Activated CD4-positive, alpha-beta T cell treated with anti-CD3 and anti-CD28 coated beads for 1 hour (primary cell): ENCODE data around the gene TIGD2.

Experiments used
- DNase-seq: peaks from one replicate; pipeline ENCODE4 v3.0.0-alpha.2; 2020

Gene TIGD2

DNA sequence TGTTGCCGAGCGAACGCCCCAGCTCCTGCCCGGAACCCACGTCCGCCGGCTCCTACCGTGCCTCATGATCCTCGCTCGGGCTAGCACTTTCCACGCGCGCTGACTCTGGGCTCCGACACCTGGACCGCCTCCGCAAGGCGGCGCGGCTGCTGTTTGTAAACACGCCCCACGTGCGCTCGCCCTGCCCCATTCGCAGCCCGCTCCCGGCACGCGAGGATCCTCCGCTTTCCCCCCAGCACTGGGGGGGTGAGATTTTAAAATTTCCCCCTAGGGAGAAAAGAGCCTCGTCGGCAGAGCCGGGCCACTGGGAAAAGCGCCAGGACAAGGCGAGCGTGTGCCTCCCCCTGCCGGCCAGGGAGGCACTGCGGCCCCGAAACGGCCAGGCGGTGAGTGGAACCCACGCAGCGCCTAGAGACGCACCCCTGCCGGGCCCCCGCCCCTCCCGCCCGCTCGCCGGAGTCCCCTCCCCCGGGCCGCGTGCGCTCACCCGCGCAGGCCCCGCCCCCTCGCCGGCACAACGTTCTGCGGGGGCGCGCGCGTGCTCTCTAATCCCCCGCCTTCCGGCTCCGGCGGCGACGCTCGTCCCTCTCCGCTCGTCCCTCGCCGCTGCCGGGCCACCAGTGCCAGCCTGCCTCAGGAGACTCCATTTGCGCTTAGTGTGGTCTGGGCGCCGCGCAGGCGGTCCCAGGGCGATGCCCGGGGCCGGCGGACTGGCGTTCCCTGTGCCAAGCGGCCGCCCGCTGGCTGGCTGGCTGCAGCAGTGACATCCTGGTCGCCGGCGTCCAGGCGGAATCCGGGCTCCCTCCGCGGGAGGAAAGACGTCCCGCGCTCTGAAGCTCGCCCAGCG, at the start of gene TIGD2:
Gene TIGD2 (plus strand): TSS at position 548 of the 847 bp plus-strand sequence. CDS start 1,442 bp downstream, outside the sequence.
- peak; percentile 82 for DNase-seq

DNA sequence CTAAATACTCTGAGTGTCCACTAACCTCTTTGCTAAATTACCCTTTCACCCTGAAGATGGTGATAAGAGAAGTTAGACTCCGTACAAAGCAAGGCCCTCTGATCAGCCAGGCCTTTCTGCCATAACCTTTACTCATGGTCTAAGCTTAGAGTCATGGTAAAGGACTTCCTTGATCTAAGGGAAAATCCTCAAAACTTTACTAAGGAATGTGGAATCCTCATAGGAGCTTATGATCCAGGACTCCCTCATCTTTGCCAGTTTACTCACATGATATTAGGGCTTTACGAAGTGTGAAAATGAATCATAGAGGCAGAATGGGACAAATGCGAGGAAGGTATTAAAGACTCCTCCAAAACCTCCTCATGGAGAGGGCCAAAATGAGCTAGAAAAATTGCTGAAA, 46.5 kb upstream of the TIGD2 start:
- no peak for DNase-seq

DNA sequence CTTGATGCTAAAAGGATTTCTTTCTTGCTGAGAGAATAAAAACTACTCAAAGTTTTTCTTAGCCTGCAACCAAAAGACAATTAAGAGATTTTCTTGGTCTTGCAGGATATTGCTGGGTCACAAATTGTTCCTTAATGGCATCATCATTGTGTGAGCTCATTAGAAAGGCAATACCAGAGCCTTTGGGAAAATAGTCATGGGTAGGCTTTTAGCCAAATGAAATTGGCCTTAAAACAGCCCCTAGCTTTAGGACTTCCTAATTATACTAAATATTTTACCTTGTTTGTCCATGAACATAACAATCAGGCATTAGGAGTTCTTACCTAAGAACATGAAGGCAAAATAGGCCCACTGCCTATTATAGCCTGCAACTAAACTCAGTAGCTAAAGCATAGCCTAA, 43.9 kb upstream of the TIGD2 start:
- no peak for DNase-seq

DNA sequence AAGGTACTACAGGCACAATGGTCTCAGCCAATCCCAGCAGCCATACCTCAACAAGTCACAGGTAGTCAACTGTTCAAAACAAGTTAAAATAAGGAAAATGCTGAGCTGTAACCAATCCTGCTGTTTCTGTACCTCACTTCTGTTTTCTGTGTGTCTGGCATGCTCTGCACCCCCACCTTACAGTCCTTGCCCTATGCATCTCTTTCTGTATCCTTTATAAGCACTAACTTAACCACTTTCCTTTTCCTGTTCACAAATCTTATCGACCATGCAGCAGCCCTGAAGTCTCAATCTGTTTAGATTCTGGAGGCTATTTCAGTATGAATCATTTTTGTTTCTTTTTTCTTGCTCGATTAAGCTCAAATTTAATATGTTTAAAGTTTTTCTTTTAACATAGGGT, 41.9 kb upstream of the TIGD2 start:
- DNase-seq = no peak

DNA sequence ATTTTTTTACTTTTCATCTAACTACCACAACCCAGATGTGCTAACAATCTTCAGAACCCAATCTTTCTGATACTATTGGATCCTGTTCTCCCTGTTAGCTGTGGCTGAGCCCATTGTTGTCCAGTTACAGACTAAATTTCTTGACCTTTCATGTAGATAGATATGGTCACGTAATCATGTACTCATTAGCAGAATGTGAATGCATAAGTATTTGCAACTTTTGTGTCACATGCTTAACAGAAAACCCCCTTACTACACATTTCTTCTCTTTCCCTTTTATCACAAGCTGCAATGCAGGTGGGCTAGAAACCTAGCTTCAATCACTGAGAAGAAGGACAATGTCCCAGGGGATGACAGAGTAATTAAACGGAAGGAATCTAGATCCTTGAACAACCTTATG, 41.3 kb upstream of the TIGD2 start:
- no peak for DNase-seq

DNA sequence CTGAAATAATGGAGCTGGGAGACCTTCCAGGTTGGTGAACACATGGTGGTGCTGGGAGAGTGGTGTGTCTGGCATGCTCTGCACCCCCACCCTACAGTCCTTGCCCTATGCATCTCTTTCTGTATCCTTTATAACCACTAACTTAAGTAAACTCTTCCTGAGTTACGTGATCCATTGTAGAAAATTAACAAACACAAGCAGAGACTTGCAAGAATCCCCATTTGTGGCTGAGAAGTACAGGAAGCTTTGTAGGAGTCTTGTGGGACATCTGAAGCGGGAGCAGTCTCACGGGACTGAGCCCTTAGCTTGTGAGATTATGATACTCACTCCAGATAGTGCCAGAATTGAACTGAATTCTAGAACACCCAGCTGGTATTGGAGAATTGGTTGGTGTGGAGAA, 40.0 kb upstream of the TIGD2 start:
- DNase-seq = no peak

DNA sequence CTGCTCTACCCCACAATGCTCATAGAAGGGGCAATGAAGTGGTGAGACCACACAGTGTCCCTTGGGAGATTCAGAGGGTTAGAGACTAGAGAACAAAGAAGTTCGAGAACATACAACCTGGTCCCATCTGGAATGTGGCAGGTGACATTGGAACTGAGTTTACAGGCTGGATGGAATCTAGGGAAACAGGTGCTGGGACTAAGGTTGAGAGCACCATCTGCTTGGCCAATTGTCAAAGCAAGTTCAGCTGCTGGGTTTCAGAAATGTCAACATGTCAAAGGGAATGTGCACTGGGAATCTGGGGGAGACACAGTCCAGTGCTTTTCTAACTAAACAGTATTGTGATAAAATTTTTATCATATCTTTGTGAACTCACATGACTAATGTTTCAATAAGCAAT, 38.4 kb upstream of the TIGD2 start:
- DNase-seq = no peak

DNA sequence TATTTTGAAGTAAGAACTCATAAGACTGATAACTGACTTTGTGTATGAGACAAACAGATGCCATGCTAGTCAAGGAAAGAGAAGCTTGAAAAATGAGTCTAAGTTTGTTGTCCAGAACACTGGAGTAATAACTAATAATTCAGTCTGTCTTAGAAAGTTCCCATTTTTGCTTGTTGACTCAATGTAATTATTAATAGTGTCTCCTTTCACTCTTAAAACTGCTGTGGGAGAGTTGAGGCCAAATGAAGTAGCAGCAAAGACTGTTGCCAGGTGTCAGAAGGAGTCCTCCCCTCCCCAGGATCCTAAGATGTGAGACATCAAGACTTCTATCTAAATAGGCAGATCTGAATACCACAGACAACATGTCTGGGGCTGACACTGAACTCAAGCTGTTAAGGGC, 33.6 kb upstream of the TIGD2 start:
- DNase-seq = no peak

DNA sequence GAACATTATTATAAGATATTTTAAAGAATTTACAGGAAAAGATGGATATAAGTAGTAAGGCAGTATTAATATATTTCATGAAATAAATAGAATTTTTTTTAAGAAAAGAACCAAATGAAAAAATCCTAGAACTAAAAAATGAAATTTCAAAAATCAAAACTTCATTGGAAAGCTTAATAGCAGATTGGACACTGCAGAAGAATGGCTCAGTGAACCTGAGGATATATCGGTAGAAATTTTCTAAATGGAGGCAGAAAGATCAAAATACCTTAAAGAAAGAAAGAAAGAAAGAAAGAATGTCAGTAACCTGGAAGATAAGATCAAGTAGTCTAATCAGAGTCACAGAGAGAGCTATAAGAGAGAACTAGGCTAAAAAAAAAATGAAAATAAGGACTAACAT, 33.0 kb upstream of the TIGD2 start:
- DNase-seq = no peak

DNA sequence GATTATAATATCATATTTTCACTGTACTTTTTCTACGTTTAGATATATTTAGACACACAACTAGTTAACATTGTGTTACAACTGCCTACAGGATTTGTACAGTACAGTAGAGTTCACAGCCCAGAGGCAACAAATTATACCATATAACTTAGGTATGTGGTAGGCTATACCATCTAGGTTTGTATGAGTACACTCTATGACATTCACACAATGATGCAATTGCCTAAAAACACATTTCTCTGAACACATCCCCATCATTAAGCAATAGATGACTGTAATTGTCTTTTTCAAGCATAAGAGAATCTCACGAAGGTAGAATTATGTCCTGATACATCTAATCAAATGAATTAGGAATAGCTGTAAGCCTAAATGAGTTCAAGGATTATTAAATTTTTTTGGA, 12.3 kb upstream of the TIGD2 start:
- DNase-seq = no peak

DNA sequence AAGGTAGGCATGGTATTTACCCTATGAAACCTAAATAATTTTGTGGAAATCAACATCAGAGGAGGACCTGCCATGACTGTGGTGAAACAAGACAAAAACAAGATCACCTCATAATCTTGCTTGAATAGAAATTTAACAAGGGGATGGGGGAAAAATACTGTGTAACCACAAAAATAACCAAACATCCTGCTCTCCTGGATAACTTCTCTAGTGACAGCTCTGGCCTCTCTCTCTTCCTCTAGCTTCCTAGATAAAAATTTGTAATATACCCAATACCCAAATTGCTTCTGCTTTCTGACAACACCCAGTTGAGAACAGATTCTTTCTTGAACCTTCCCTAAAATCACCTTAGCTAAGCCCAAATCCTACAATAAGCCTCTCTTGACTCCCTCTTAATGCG, 11.9 kb upstream of the TIGD2 start:
- no peak for DNase-seq

DNA sequence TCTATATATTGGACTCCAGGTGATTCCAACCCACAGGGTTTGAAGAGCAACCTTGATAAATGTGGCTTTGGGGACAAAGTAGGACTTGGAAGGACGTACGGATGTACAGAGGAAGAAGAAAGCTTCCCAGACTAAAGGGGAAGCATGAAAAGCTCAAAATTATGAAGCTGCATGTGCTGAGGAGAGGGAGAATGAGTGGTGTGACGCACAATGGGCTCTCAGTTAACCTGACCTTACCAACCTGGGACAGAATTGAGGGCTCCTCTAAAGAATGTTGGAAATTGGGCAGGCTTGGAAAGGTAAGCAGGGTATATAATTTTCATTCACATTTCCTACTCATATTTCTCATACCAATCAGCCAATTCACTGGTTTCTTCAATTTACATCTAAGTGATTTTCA, 10.5 kb upstream of the TIGD2 start:
- no peak for DNase-seq

DNA sequence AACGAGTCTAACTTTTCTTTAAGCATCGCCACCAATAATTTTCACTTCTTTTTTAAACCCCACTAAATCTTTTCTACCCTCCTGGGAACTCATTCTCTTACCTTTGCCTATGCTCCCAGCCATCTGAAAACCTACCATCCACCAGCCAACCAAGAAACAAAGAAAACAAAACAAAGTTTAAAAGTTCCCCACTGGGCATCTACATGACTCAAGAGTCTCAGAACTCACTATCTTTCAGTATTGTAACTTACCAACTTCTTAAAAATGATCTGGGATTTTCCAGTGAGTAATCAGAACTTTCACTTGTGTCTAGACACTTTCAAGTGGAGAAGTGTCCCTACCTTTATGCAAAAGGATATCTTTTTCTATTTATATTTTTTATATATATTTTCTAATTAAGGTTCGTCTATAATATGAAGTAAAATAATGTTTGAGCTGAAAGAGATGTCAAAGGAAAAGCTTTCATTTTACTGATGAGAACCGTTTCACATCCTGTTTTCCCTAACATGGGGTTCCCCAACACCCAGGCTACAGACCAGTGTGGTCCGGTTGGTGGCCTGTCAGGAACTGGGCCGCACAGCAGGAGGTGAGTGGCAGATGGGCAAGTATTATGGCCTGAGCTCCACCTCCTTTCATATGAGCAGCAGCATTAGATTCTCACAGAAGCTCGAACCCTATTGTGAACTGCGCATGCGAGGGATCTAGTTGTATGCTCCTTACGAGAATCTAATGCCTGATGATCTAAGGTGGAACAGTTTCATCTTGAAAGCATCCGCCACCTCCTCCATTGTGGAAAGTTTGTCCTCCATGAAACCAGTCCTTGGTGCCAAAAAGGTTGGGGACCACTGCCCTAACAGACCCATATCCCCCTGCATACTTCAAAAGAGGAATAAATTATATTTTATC, 9.8 kb upstream of the TIGD2 start:
- DNase-seq = no peak

DNA sequence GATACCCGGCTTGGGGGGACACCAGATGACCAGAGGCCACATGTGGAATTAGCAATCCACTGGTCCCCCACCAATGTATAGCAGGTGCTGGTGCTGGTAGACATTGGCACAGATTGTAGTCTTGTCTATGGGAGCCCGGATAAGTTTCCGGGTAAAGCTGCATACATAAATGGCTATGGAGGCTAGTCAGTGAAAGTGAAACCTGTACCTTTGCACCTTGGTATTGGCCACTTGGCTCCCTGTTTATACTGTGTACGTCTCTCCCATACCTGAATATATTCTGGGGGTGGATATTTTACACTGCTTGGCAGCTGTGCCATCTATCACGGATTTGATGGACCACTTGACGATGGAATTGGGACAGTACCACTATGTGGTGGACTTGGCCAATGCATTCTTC, 5.6 kb upstream of the TIGD2 start:
- DNase-seq = no peak

DNA sequence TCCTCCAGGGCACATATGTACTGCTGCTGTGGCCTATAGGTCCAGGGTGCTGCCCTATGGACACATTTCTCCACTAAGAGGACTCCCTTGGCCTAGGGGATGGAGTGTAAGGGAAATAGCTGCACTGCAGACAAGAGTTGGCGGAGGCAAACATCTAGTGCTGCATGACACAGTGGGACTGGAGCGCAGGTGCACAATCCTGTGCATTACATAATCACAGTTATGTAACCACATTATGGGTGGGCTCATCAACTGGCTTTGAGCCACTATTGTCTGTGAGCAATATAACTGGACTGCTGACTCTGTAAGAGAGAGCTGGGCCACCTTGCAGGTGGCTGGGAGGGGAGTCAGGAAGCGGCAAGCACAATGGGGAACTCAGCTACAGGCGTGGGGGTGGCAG, 3.2 kb upstream of the TIGD2 start:
- no peak for DNase-seq

DNA sequence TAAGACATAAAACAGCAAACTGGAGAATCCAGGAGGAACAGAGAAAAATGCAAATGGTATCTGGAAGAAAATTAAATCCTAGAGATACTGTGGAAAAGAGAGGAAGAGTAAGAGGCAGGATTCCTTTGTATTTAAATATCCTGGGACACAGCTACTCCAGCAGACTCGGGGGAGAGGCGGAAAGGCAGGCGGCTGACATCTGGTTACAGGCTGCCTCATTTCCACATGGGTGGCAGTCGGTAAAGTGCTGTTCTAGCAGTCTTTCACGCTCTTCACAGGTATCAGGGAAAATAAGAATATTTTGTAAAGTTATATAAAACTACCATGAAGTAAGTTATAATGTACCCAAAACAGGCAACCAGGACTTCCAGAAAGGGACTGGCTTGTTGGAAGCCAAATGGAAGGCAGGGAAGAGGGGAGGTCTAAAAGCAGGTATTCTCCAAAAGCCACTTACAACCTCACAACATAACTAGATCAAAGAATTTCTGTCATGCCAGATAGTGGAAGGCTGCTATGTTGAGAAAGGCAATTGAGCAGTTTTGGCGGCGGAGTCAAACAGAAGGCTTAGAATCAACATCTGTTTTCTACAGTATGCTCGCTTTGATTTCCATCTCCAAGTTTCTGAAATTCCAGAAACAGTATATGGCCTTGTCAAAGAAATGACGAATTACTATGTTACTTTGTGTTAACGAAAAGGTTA, 1.3 kb upstream of the TIGD2 start:
- no peak for DNase-seq

DNA sequence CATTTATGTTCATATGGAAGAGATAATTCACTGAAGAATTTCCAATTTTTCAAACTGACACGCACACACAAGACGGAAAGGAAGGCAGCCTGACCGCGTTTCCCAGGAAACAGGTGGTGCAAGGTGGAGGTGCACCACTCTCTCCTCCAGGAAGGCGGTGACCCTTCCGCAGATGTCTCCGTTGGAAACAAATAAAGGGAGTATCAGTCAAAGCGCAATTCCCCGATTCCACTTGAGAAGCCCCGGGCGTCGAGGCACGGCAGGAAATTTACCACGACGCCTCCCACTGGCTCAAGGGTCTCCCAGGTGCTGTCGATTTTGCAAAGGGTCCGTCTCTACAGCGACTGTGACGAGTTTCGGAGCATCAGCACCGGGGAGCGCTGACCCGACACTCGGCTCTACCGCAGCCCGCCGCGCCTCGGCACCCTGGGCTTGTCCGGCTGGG, 770 bp upstream of the TIGD2 start:
- no peak for DNase-seq

DNA sequence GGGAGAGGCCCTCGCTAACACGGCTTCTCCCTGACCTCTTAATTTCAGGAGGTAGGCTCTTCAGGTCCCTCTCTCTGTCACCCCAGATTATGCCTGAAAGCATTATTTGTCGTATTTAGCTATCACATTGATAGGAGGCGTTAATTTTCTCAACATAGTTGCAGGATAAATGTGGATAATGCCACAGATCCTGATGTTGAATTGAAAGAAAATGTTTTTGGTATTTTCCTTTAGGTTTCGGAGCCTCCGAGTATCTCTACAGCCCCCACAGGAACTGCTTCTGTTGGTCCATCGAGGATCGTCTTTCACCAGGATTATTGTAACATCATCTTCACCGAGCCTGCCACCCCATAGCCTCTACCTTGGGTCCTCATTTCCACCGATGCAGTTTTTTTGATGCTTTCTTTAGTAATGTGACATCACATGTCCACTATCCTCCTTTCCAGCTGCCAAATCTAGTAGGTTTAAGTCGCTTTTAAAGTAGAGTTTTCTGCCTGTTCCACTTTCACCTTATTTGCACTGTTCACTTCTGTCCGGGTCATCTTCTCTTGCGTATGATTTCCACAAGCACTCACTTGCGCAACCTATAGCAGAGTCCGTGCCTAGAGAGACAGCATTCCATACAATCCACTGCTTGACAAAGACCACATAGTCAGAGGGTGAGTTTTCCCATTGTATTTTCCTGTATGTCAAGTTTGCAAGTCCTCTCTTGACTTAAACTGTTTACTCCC, 665 bp downstream of the TIGD2 start:
- DNase-seq = no peak

DNA sequence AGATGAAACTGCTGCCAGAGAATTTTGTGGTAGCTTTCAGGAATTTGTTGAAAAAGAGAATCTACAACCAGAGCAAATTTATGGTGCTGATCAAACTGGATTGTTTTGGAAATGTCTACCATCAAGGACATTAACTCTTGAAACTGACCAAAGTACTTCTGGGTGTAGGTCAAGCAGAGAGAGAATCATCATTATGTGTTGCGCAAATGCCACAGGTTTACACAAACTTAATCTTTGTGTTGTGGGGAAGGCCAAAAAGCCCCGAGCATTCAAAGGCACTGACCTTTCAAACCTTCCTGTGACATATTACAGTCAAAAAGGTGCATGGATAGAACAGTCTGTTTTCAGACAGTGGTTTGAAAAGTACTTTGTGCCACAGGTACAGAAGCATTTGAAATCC, 2.1 kb downstream of the TIGD2 start:
- no peak for DNase-seq

DNA sequence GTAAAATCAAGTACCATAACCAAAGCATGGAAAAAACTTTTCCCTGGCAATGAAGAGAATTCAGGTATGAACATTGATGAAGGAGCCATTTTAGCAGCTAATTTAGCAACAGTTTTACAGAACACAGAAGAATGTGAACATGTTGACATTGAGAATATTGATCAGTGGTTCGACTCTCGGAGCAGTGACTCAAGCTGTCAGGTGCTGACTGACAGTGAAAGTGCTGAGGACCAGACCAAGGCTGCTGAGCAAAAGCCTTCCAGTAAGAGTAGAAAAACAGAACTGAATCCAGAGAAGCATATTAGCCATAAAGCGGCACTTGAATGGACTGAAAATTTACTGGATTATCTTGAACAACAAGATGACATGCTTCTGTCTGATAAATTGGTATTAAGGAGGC, 2.8 kb downstream of the TIGD2 start:
- DNase-seq = no peak

DNA sequence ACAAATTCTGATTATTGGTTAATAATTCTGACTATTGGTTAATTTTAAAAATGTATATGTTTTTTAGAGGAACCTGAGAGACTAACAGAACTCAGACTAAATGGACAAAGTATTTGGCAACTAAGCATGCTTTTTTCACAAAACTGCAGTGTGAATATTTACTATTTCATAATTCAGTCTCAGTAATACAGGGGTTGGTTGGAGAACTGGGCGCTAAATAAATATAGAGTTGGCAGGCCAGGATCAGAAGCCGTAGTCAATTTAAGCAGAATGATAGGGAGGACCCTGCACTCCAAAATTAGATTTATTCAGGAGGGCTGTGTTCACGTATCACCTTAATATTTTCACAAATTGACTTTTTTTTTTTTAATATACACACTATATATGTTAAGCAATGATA, 5.8 kb downstream of the TIGD2 start:
- DNase-seq = no peak

DNA sequence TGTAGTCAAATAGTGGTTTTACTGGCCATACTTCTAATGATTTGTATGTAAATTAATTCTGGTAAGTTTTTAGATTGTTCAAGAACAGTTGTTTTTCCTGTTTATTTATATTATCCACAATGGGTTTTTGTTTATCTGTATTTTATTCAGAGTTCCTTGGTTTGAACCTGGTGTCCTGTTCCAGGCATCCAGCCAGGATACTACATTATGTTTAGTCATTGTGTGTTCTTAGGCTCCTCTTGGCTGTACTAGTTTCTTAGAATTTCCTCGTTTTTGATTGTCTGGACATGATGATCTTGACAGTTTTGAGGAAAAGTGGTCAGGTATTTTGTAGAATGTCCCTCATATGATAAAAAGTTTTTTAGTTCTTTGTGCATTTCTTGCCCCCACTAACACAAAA, 7.8 kb downstream of the TIGD2 start:
- no peak for DNase-seq

DNA sequence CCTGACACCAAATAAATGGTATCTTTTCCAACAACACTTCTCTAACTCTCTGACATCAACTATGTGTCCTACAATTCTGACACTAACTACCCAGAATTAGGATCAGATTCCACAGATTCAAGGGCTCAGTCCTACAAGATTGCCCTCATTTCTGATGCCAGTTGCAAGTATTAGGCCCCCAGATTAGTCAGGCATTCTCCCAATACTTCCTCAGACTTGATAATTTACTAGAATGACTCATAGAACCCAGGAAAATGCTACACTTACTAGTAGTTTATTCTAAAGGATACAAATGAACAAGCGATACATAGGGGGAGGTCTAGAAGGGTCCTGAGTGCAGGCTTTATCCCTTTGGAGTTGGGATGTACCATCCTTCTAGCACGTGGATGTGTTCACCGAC, 8.5 kb downstream of the TIGD2 start:
- no peak for DNase-seq
